ENCODE results near the gene ARFRP1. TPM values are rescaled to one million over a fixed set of nuclear protein-coding genes. Genes with fewer than 3 reads are reported as not detected.

Gene ARFRP1
- total and polyA plus RNA-seq, 12 donors, result 18.8 to 75.9 (median 42.2) TPM

GRCh38 chr20:63697868-63698545 is 9.8 kb downstream of the ARFRP1 start:
- no peak overlapping the region for H3K27ac ChIP-seq
- WGBS, 4 donors, result 68 to 77% (median 73%) methylated on average over 15 to 40 of the region's 40 CpGs
- H3K36me3 ChIP-seq (replicated peaks in 1 of 2), result peaks cover 0 to 8% of the 10 kb centered on the region in 2 donors
- no peak overlapping the region for H3K4me3 ChIP-seq
- intact Hi-C loops (cut with DNase I), result no loop called here
- H3K9me3 ChIP-seq (replicated peaks in 1 of 3), result no peaks in the 10 kb centered on the region
- DNase-seq, result peak in 2 of 7 donors; percentile 24 to 26
- TF ChIP-seq CTCF (IDR thresholded peaks at IDR 0.05), result no peak
- TF ChIP-seq POLR2A (IDR thresholded peaks at IDR 0.05), result no peak
- no peaks in the 10 kb centered on the region for H3K27me3 ChIP-seq
- H3K4me1 ChIP-seq (replicated peaks in 1 of 2), result peaks cover 27 to 38% of the 10 kb centered on the region in 2 donors

- Histone ChIP-seq H3K36me3 (replicated peaks in 1 of 2) (peaks cover 0 to 8% of the 10 kb centered on the region in 2 donors), H3K4me3 (peak overlapping the region in 1 of 4 donors; percentile 38), H3K27ac (no peak overlapping the region), H3K9me3 (replicated peaks in 1 of 3) (no peaks in the 10 kb centered on the region), H3K27me3 (no peaks in the 10 kb centered on the region), H3K4me1 (replicated peaks in 1 of 2) (peaks cover 27 to 38% of the 10 kb centered on the region in 2 donors)
- DNase-seq, result peak in 4 of 7 donors; percentile 25 to 38 (median 30)
- WGBS, 4 donors, result 31 to 69% (median 36%) methylated on average over 2 to 7 of the region's 7 CpGs
- intact Hi-C loops (cut with DNase I), result no loop called here
- TF ChIP-seq POLR2A (IDR thresholded peaks at IDR 0.05) (no peak), CTCF (IDR thresholded peaks at IDR 0.05) (no peak)
These were observed 10.4 kb downstream of the ARFRP1 start for GRCh38 chr20:63697357-63697867.

GRCh38 chr20:63696628-63697356 is 11.0 kb downstream of the ARFRP1 start, which contains the start of gene TNFRSF6B:
TSS of gene TNFRSF6B (plus strand) at chr20:63696652. CDS start at chr20:63696768, 116 bp downstream.
- H3K27me3 ChIP-seq, result no peaks in the 10 kb centered on the region
- peak in 6 of 7 donors; percentile 28 to 51 (median 42) for DNase-seq
- H3K9me3 ChIP-seq (replicated peaks in 1 of 3), result no peaks in the 10 kb centered on the region
- H3K27ac ChIP-seq, result peak within 1 kb of the TSS in 1 of 5 donors; percentile 35
- peak within 1 kb of the TSS in 1 of 4 donors; percentile 38 for H3K4me3 ChIP-seq
- intact Hi-C loops (cut with DNase I), result no loop called here
- H3K36me3 ChIP-seq (replicated peaks in 1 of 2), result peaks cover 0 to 8% of the 10 kb centered on the region in 2 donors
- peaks cover 27 to 38% of the 10 kb centered on the region in 2 donors for H3K4me1 ChIP-seq (replicated peaks in 1 of 2)
- TF ChIP-seq CTCF (IDR thresholded peaks at IDR 0.05), result no peak
- 6 to 26% (median 15%) methylated on average over 10 to 52 of the region's 52 CpGs for WGBS, 4 donors

GRCh38 chr20:63696306-63696627 is 11.5 kb downstream of the ARFRP1 start:
- TF ChIP-seq CTCF (IDR thresholded peaks at IDR 0.05) (no peak), POLR2A (IDR thresholded peaks at IDR 0.05) (no peak)
- no peak overlapping the region for H3K4me3 ChIP-seq
- peaks cover 27 to 38% of the 10 kb centered on the region in 2 donors for H3K4me1 ChIP-seq (replicated peaks in 1 of 2)
- H3K27me3 ChIP-seq, result no peaks in the 10 kb centered on the region
- no peaks in the 10 kb centered on the region for H3K9me3 ChIP-seq (replicated peaks in 1 of 3)
- 15 to 28% methylated on average over 6 of the region's 6 CpGs; no CpG with 5 or more reads in 2 of the 4 donors for WGBS, 4 donors
- DNase-seq, result peak in 4 of 7 donors; percentile 26 to 38 (median 35)
- intact Hi-C loops (cut with DNase I), result no loop called here
- H3K27ac ChIP-seq, result peak overlapping the region in 1 of 5 donors; percentile 35
- peaks cover 0 to 8% of the 10 kb centered on the region in 2 donors for H3K36me3 ChIP-seq (replicated peaks in 1 of 2)
